Aorta (tissue), 5 donors: Measurements from ENCODE around the gene ZFAND2B. TPM values are rescaled to one million over a fixed set of nuclear protein-coding genes. Genes with fewer than 3 reads are reported as not detected.
A peak's percentile ranks its signal among the peaks of the same experiment; 100 is the strongest.
"Not testable (repeated sequence)": the region's sequence is repeated elsewhere in the genome, so short reads cannot be mapped to it uniquely, and the experiment has no call there.

Experiments
- ATAC-seq: fragments of 200-7000 bp; cut with Tn5 transposase; one replicate; pipeline ENCODE4 v1.9.1; 2022; ENCODE audit warnings: moderate library complexity; ENCODE audit not compliant: low FRiP score
- DNase-seq, 2 donors: peaks; one replicate each; pipeline ENCODE4 v3.0.0-alpha.2; 2020
- H3K27ac ChIP-seq, 2 donors: one replicate each; pipeline ENCODE4 v1.5.1; 2013; ENCODE audit warnings: low read length in 2 of 2, mild to moderate bottlenecking in 2 of 2, moderate library complexity in 2 of 2, control low read depth in 1 of 2, inconsistent platforms in 1 of 2, low read depth in 1 of 2
- H3K27me3 ChIP-seq, 2 donors: one replicate each; pipeline ENCODE4 v1.6.1; 2013; ENCODE audit warnings: control low read depth in 1 of 2, low read length in 1 of 2, mild to moderate bottlenecking in 1 of 2, moderate library complexity in 1 of 2; ENCODE audit not compliant: insufficient read depth in 2 of 2, control insufficient read depth in 1 of 2
- H3K36me3 ChIP-seq, 2 donors: one replicate each; pipeline ENCODE4 v1.6.1; 2013; ENCODE audit warnings: control low read depth in 1 of 2, low read length in 1 of 2, mild to moderate bottlenecking in 1 of 2; ENCODE audit not compliant: insufficient read depth in 2 of 2, control insufficient read depth in 1 of 2
- H3K4me1 ChIP-seq, 2 donors: one replicate each; pipeline ENCODE4 v1.6.1; 2013; ENCODE audit warnings: low read length in 2 of 2, control low read depth in 1 of 2, mild to moderate bottlenecking in 1 of 2, moderate library complexity in 1 of 2; ENCODE audit not compliant: insufficient read depth in 2 of 2, control insufficient read depth in 1 of 2
- H3K4me3 ChIP-seq, 2 donors: one replicate each; pipeline ENCODE4 v1.5.1; 2013; ENCODE audit warnings: low read length in 2 of 2, control low read depth in 1 of 2, mild to moderate bottlenecking in 1 of 2
- H3K9me3 ChIP-seq: one replicate; pipeline ENCODE4 v1.6.1; 2013; ENCODE audit warnings: mild to moderate bottlenecking, low read length; ENCODE audit not compliant: control insufficient read depth
- WGBS, 2 donors: extraction: QIAGEN DNeasy Blood & Tissue Kit; methylation state at CpG; one replicate each; pipeline ENCODE4 v1.1.7; 2013; 5-methylcytosine and 5-hydroxymethylcytosine counted together
- intact Hi-C, 2 donors: fragments of 100-400 bp; cut with DNase I; formaldehyde crosslinking; loops; one replicate each; pipeline versions ENCODE4 v1.14.2 to v1.15.0; 2022
- polyA plus RNA-seq, 2 donors: library from polyadenylated mRNA; stranded (reverse); fragments of 200-250 nt; gene quantifications; one replicate each; pipeline ENCODE4 v1.2.3, GENCODE V29; 2013
- total RNA-seq, 2 donors: library from RNA; stranded (reverse); fragmentation: NEBNext Ultra II Directional; extraction: Animal tissue kit (Norgen Biotek cat#: 25700); gene quantifications; one replicate each; pipeline ENCODE4 v1.2.1, GENCODE V29; 2021
- donor health status: healthy with polysubstance abuse.
- donor health status: Bipolar disorder and iron deficiency.
- donor health status: DM: no; HTN: no; CAD: no.
- donor health status: DM: no; HTN: no; CAD: no.
- donor health status: DM: yes; HTN: yes; CAD: no.

ZFAND2B gene
- total and polyA plus RNA-seq, 4 donors, result 30.2 to 73.4 (median 42.1) TPM

GRCh38 chr2:219252900-219253752, 46.5 kb downstream of the ZFAND2B start, which contains the start of gene TUBA4B:
Gene TUBA4B (plus strand): TSS chr2:219253243. CDS start chr2:219253408, 165 bp downstream.
- DNase-seq (peak; percentile 64 to 86), ATAC-seq (peak; percentile 47)
- Histone ChIP-seq H3K27me3 (no peaks in the 10 kb centered on the region), H3K27ac (peak within 1 kb of the TSS; percentile 8 to 76), H3K36me3 (no peaks in the 10 kb centered on the region), H3K4me3 (peak within 1 kb of the TSS; percentile 75 to 76), H3K4me1 (no peaks in the 10 kb centered on the region), H3K9me3 (no peaks in the 10 kb centered on the region)
- WGBS, 2 donors, result 10 to 11% methylated on average over 46 to 49 of the region's 49 CpGs
- intact Hi-C loops, result loop anchor here in 1 of 2 donors (2.0 kb wide), 3 partner anchors 26 to 42 kb away; partner anchors contain the start of genes ABCB6 and DNAJB2

DNA sequence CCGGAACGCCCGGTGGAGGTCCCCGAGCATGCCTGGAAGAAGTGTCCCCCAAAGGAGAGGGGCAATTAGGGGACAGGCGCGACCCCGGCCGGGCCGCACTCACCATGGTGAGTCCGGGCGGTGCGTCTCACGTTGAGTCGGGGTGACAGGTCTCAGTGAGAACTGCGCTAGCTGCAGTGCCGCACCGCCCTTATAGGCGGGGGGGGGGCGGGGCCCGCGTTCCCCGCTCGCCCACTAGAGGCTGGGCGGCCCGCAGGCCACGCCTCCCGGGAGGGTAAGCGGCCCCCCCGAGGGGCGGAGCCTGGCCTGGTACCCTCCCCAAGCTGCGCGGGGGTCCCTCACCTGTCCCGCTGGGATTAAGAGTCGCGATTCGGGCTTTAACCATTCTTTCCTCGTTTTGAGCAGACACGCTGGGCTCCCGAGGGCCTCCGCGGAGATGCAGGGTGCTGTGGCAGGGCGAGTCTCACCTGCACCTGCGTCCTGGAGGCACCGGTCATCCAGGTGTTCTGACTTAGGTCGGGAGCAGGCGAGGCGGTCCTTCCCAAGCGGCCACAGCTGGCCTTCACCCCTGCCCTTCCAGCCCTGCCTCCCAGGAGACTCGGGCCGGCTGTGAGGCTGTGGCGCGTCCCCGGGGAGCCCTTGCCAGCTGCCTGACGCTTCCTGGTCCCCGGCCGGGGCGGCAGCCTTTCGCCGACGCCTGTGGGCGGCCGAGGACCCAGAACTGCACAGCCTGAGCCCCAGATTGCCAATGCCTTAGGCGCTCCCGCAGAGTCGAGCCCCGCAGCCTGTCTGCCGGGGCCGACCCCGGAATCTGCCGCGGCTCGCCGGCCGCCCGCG, 47.4 kb downstream of the ZFAND2B start, which contains the start of gene TUBA4A:
Gene TUBA4A (minus strand): TSS at position 166 of the 837 bp plus-strand sequence. CDS start 60 bp downstream, at position 106.
- Histone ChIP-seq H3K4me3 (peak within 1 kb of the TSS; percentile 75 to 76), H3K36me3 (no peaks in the 10 kb centered on the region), H3K4me1 (no peaks in the 10 kb centered on the region), H3K27me3 (no peaks in the 10 kb centered on the region), H3K9me3 (no peaks in the 10 kb centered on the region), H3K27ac (peak within 1 kb of the TSS; percentile 8 to 76)
- intact Hi-C loops, result loop anchor here in 1 of 2 donors (2.0 kb wide), 3 partner anchors 25 to 41 kb away; partner anchors contain the start of genes ABCB6 and DNAJB2
- peak; percentile 93 for ATAC-seq
- WGBS, 2 donors, result 0% methylated on average over 60 to 76 of the region's 76 CpGs
- DNase-seq, result peak; percentile 90 to 95

DNA sequence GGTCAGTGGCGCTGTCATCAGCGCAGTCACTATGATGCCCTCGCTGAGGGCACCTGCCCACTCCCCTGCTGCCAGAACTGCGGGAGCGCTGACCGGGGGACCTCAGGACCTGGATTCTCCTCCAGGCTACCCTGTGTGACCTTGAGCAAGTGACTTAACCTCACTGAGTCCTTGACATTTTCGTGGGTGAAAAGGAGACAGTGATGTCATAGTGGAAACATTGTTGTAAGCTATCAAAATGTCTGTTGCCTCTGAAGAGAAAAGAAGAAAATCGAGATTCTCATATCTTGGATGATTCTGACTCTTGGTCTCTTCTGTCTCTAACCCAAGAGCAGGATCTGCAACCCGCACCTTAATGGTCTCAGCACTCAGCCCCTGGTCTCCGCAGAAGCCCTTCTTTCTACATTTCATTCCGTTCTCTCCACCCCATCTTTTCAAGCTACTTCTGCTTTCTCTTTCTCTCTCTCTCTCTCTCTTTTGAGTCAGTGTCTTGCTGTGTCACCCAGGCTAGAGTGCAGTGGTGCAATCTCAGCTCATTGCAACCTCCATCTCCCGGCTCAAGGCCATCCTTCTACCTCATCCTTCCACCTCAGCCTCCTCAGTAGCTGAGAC, 48.1 kb downstream of the ZFAND2B start:
- ATAC-seq, result no peak
- Histone ChIP-seq H3K36me3 (no peaks in the 10 kb centered on the region), H3K9me3 (no peaks in the 10 kb centered on the region), H3K4me3 (peak overlapping the region; percentile 46 to 75), H3K27me3 (no peaks in the 10 kb centered on the region), H3K27ac (no peak overlapping the region), H3K4me1 (no peaks in the 10 kb centered on the region)
- WGBS, 2 donors, result 27 to 30% methylated on average over 11 to 12 of the region's 12 CpGs
- DNase-seq, result no peak
- intact Hi-C loops, result no loop called here

DNA sequence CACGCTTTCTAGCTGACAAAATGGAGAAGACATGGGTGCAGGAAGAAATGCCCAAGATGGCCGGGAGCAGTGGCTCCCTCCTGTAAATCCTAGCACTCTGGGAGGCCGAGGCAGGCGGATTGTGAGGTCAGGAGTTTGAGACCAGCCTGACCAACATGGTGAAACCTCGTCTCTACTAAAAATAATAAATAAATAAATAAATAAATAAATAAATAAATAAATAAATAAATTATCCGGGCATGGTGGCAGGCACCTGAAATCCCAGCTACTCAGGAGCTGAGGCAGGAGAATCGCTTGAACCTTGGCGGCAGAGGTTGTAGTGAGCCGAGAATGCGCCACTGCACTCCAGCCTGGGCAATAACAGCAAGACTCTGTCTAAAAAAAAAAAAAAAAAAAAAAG, 52.4 kb downstream of the ZFAND2B start:
- H3K4me3 ChIP-seq, result not testable (repeated sequence)
- intact Hi-C loops, result loop anchor here in 1 of 2 donors (2.0 kb wide), 1 partner anchor 14 kb away; no protein-coding TSS in a partner anchor

More for the DNA sequence above, 52.4 kb downstream of the ZFAND2B start:
- 83 to 86% methylated on average over 10 of the region's 10 CpGs for WGBS, 2 donors
- H3K9me3 ChIP-seq, H3K36me3 ChIP-seq, H3K27ac ChIP-seq, H3K27me3 ChIP-seq, ATAC-seq, H3K4me1 ChIP-seq: not testable (repeated sequence)
- DNase-seq, result peak in 1 of 2 donors; percentile 35

Other genes with a start within 250 kb of the ZFAND2B start
- not detected for gene CDK5R2, start 247.1 kb upstream of the ZFAND2B start, total RNA-seq
- gene CDK5R2, start 247.1 kb upstream of the ZFAND2B start, polyA plus RNA-seq, result not detected
- gene FEV, start 221.6 kb upstream of the ZFAND2B start, total RNA-seq, result not detected
- gene FEV, start 221.6 kb upstream of the ZFAND2B start, polyA plus RNA-seq, result 1 to 10 TPM in 1 of 2 donors, not detected in 1; 1.9 TPM
- gene CRYBA2, start 213.4 kb upstream of the ZFAND2B start, total RNA-seq, result not detected
- not detected for gene CRYBA2, start 213.4 kb upstream of the ZFAND2B start, polyA plus RNA-seq
- gene CFAP65, start 165.3 kb upstream of the ZFAND2B start, total RNA-seq, result not detected
- under 1 TPM in 1 of 2 donors, not detected in 1; 0.15 TPM for gene CFAP65, start 165.3 kb upstream of the ZFAND2B start, polyA plus RNA-seq
- gene IHH, start 145.9 kb upstream of the ZFAND2B start, total RNA-seq, result not detected
- gene IHH, start 145.9 kb upstream of the ZFAND2B start, polyA plus RNA-seq, result 1 to 10 TPM in 1 of 2 donors, under 1 TPM in 1; 0.05 to 2.0 TPM
- gene NHEJ1, start 46.0 kb upstream of the ZFAND2B start, total RNA-seq, result 1 to 10 TPM; 6.8 to 9.8 TPM
- gene NHEJ1, start 46.0 kb upstream of the ZFAND2B start, polyA plus RNA-seq, result 1 to 10 TPM; 8.1 to 8.9 TPM
- gene SLC23A3, start 36.8 kb upstream of the ZFAND2B start, total RNA-seq, result 1 to 10 TPM; 3.5 to 7.3 TPM
- gene SLC23A3, start 36.8 kb upstream of the ZFAND2B start, polyA plus RNA-seq, result 1 to 10 TPM; 1.6 to 4.7 TPM
- 10 to 100 TPM; 36.9 to 50.0 TPM for gene CNPPD1, start 29.9 kb upstream of the ZFAND2B start, total RNA-seq
- 10 to 100 TPM; 23.9 to 52.3 TPM for gene CNPPD1, start 29.9 kb upstream of the ZFAND2B start, polyA plus RNA-seq
- gene RETREG2, start 28.5 kb upstream of the ZFAND2B start, total RNA-seq, result 10 to 100 TPM; 48.0 to 70.6 TPM
- 10 to 100 TPM; 19.3 to 44.2 TPM for gene RETREG2, start 28.5 kb upstream of the ZFAND2B start, polyA plus RNA-seq
- gene ABCB6, start 12.2 kb downstream of the ZFAND2B start, total RNA-seq, result 10 to 100 TPM; 16.9 to 28.9 TPM
- 10 to 100 TPM; 16.5 to 72.5 TPM for gene ABCB6, start 12.2 kb downstream of the ZFAND2B start, polyA plus RNA-seq
- gene ATG9A, start 22.9 kb downstream of the ZFAND2B start, total RNA-seq, result 10 to 100 TPM; 33.9 to 36.3 TPM
- 10 to 100 TPM in 1 of 2 donors, 1 to 10 TPM in 1; 9.6 to 36.6 TPM for gene ATG9A, start 22.9 kb downstream of the ZFAND2B start, polyA plus RNA-seq
- 10 to 100 TPM; 21.4 to 55.9 TPM for gene ANKZF1, start 23.0 kb downstream of the ZFAND2B start, total RNA-seq
- gene ANKZF1, start 23.0 kb downstream of the ZFAND2B start, polyA plus RNA-seq, result 100 to 1,000 TPM in 1 of 2 donors, 10 to 100 TPM in 1; 12.9 to 101 TPM
- gene GLB1L, start 38.7 kb downstream of the ZFAND2B start, total RNA-seq, result 1 to 10 TPM; 2.9 to 7.1 TPM
- gene GLB1L, start 38.7 kb downstream of the ZFAND2B start, polyA plus RNA-seq, result 1 to 10 TPM; 2.7 to 3.8 TPM
- gene STK16, start 38.7 kb downstream of the ZFAND2B start, total RNA-seq, result 10 to 100 TPM; 19.7 to 22.6 TPM
- 10 to 100 TPM; 26.8 to 37.2 TPM for gene STK16, start 38.7 kb downstream of the ZFAND2B start, polyA plus RNA-seq
- gene TUBA4B, start 46.5 kb downstream of the ZFAND2B start, total RNA-seq, result not detected
- gene TUBA4B, start 46.5 kb downstream of the ZFAND2B start, polyA plus RNA-seq, result under 1 TPM in 1 of 2 donors, not detected in 1; 0.28 TPM
- 10 to 100 TPM; 44.3 to 59.2 TPM for gene TUBA4A, start 47.1 kb downstream of the ZFAND2B start, total RNA-seq
- 10 to 100 TPM; 20.3 to 48.3 TPM for gene TUBA4A, start 47.1 kb downstream of the ZFAND2B start, polyA plus RNA-seq
- 10 to 100 TPM; 54.4 to 54.7 TPM for gene DNAJB2, start 72.6 kb downstream of the ZFAND2B start, total RNA-seq
- gene DNAJB2, start 72.6 kb downstream of the ZFAND2B start, polyA plus RNA-seq, result 10 to 100 TPM; 45.0 to 58.6 TPM
- gene PTPRN, start 102.6 kb downstream of the ZFAND2B start, total RNA-seq, result under 1 TPM in 1 of 2 donors, not detected in 1; 0.39 TPM
- gene PTPRN, start 102.6 kb downstream of the ZFAND2B start, polyA plus RNA-seq, result not detected
- gene RESP18, start 126.0 kb downstream of the ZFAND2B start, total RNA-seq, result not detected
- gene RESP18, start 126.0 kb downstream of the ZFAND2B start, polyA plus RNA-seq, result not detected
- gene DNPEP, start 181.1 kb downstream of the ZFAND2B start, total RNA-seq, result 10 to 100 TPM; 40.8 to 60.2 TPM
- gene DNPEP, start 181.1 kb downstream of the ZFAND2B start, polyA plus RNA-seq, result 100 to 1,000 TPM in 1 of 2 donors, 10 to 100 TPM in 1; 64.7 to 127 TPM
- 100 to 1,000 TPM; 282 to 314 TPM for gene DES, start 211.6 kb downstream of the ZFAND2B start, total RNA-seq
- 100 to 1,000 TPM in 1 of 2 donors, 10 to 100 TPM in 1; 22.5 to 145 TPM for gene DES, start 211.6 kb downstream of the ZFAND2B start, polyA plus RNA-seq
- gene SPEG, start 228.1 kb downstream of the ZFAND2B start, total RNA-seq, result 100 to 1,000 TPM; 261 to 453 TPM
- gene SPEG, start 228.1 kb downstream of the ZFAND2B start, polyA plus RNA-seq, result 1,000 to 10,000 TPM in 1 of 2 donors, 10 to 100 TPM in 1; 81.6 to 1,108 TPM